Panc1 (cell line): ENCODE measurements around the gene KIAA1755.

Experiments
- SIN3A ChIP-seq: IDR thresholded peaks from 2 replicates; pipeline ENCODE4 v1.6.1; 2012; ENCODE audit warnings: low read depth, mild to moderate bottlenecking, low read length, moderate library complexity, borderline replicate concordance; ENCODE audit not compliant: insufficient read depth
- TF ChIP-seq, protein P1 (sequence below): fragments of 450-650 bp; IDR thresholded peaks from 2 replicates; pipeline ENCODE4 v1.5.1; 2017; ENCODE audit warnings: mild to moderate bottlenecking
- TF ChIP-seq, protein P2 (sequence below), 2 experiments: IDR thresholded peaks; 2 replicates each; pipeline ENCODE4 v1.6.1; 2011 to 2012; ENCODE audit warnings: low read depth in 2 of 2, control low read depth in 1 of 2, low read length in 1 of 2, mild to moderate bottlenecking in 1 of 2, moderate library complexity in 1 of 2; ENCODE audit not compliant: insufficient read depth in 1 of 2

DNA sequence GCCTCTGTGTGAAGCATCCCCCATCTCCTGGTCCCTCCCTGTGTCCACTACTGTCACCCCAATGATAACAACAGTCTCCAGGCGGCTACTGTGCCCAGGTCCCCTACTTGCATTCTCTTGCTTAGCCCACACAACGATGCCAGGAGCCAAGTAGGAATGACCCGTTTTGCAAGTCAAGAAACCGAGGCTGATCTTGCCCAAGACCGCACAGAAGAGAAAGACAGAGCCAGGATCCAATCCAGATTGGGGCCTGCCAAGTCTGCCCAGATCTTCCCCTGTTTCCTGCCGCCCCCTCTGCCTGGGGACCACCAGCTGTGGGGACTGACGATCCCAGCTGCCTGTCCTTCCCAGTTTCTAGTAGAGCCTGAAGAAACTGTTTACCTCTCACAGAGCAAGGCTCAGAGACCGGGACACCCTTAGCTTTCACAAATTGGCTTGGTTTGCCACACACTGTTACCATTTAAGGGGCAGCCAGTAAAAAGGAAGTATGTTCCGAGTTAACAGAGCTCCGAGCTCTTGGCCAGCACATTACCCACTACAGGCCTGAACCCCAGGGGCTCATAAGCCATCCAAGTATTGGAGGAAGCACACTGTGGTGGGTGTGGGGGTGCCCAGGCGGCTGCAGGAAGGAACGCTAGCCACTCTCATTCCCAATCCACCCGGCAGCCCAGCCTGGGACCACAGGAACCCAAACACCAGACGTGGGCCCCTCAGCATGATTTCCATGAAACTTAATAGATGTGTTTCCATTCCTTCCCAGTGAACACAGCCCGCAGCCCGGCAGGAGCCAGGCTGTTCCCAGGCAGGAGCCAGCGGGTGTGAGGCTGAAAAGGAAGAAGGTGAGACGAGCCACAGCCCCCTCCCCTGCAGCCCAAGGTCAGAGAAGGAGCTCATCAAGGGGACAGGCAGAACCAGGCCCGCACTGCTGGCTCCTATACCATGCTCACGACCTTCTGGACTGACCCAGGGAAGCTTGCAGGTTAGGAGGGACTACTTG is 7.9 kb downstream of the KIAA1755 start:
- TF ChIP-seq, protein P1, sequence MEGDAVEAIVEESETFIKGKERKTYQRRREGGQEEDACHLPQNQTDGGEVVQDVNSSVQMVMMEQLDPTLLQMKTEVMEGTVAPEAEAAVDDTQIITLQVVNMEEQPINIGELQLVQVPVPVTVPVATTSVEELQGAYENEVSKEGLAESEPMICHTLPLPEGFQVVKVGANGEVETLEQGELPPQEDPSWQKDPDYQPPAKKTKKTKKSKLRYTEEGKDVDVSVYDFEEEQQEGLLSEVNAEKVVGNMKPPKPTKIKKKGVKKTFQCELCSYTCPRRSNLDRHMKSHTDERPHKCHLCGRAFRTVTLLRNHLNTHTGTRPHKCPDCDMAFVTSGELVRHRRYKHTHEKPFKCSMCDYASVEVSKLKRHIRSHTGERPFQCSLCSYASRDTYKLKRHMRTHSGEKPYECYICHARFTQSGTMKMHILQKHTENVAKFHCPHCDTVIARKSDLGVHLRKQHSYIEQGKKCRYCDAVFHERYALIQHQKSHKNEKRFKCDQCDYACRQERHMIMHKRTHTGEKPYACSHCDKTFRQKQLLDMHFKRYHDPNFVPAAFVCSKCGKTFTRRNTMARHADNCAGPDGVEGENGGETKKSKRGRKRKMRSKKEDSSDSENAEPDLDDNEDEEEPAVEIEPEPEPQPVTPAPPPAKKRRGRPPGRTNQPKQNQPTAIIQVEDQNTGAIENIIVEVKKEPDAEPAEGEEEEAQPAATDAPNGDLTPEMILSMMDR, result no peak
- TF ChIP-seq, protein P2, sequence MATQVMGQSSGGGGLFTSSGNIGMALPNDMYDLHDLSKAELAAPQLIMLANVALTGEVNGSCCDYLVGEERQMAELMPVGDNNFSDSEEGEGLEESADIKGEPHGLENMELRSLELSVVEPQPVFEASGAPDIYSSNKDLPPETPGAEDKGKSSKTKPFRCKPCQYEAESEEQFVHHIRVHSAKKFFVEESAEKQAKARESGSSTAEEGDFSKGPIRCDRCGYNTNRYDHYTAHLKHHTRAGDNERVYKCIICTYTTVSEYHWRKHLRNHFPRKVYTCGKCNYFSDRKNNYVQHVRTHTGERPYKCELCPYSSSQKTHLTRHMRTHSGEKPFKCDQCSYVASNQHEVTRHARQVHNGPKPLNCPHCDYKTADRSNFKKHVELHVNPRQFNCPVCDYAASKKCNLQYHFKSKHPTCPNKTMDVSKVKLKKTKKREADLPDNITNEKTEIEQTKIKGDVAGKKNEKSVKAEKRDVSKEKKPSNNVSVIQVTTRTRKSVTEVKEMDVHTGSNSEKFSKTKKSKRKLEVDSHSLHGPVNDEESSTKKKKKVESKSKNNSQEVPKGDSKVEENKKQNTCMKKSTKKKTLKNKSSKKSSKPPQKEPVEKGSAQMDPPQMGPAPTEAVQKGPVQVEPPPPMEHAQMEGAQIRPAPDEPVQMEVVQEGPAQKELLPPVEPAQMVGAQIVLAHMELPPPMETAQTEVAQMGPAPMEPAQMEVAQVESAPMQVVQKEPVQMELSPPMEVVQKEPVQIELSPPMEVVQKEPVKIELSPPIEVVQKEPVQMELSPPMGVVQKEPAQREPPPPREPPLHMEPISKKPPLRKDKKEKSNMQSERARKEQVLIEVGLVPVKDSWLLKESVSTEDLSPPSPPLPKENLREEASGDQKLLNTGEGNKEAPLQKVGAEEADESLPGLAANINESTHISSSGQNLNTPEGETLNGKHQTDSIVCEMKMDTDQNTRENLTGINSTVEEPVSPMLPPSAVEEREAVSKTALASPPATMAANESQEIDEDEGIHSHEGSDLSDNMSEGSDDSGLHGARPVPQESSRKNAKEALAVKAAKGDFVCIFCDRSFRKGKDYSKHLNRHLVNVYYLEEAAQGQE (IDR thresholded peaks at IDR 0.05; ENCODE audit: insufficient read depth in 1 of 2, low read depth in 2 of 2, low read length in 1 of 2), result no peak
- no peak for TF ChIP-seq SIN3A
